ENCODE results near the gene GABPB1.

Gene GABPB1

DNA sequence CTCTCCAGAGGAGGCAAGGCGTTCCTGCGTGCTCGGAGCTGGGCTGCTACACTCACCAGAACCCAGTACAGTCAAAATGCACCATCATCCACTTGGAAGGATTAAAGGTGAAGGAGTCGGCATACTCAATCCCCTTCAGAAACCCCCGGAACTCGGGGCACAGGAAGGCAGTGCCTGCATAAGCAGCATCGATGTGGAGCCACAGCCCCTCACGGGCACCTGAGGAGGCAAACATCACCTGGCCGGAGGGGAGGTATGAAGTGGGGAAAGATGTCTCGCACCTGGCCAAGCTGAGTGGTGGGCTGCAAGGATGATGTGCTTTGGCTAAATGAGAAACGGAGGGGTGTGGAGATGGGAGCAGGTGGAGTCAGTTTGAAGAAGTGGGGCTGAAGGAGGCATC, 102.4 kb downstream of the GABPB1 start:
- H3K27me3 ChIP-seq (replicated peaks; ENCODE audit: control insufficient read depth, insufficient read depth, low read length), result peaks cover 17% of the 10 kb centered on the region
- peaks cover 7% of the 10 kb centered on the region for H3K4me1 ChIP-seq (ENCODE audit: control insufficient read depth, insufficient read depth, low read length)
- H3K9me3 ChIP-seq (ENCODE audit: control insufficient read depth, low read length), result no peaks in the 10 kb centered on the region
- H3K36me3 ChIP-seq (ENCODE audit: control insufficient read depth, insufficient read depth, low read length, severe bottlenecking), result no peaks in the 10 kb centered on the region
- H3K4me3 ChIP-seq (ENCODE audit: low read length), result no peak overlapping the region
- H3K9ac ChIP-seq (ENCODE audit: low read length), result no peak overlapping the region
- DNase-seq (ENCODE audit: low read depth), result no peak

DNA sequence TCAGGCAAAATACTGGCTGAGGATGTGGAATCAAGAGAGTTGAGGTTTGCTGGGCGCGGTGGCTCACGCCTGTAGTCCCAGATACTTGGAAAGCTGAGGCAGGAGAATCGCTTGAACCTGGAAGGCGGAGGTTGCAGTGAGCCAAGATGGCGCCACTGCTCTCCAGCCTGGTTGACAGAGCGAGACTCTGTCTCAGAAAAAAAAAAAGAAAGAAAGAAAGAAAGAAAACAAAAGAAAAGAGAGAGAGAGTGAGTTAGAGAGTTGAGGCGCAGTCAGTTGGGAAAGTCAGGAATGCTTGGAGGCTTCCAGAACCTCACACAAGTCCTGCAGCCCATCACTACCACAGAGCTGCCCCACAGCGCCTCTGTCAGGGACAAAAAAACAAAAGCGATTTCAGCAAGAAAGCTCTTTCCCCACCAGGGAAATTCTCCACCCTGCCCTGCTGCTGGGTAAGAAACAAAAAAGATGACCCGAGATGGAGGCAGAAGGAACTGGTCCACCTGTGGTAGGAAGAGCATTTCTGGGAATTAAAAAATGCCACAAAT, 103.3 kb downstream of the GABPB1 start:
- Histone ChIP-seq H3K9me3 (ENCODE audit: control insufficient read depth, low read length) (no peaks in the 10 kb centered on the region), H3K4me1 (ENCODE audit: control insufficient read depth, insufficient read depth, low read length) (peaks cover 7% of the 10 kb centered on the region), H3K27me3 (replicated peaks; ENCODE audit: control insufficient read depth, insufficient read depth, low read length) (peaks cover 17% of the 10 kb centered on the region), H3K4me3 (ENCODE audit: low read length) (no peak overlapping the region), H3K36me3 (ENCODE audit: control insufficient read depth, insufficient read depth, low read length, severe bottlenecking) (no peaks in the 10 kb centered on the region), H3K9ac (ENCODE audit: low read length) (no peak overlapping the region)
- DNase-seq (ENCODE audit: low read depth), result no peak

DNA sequence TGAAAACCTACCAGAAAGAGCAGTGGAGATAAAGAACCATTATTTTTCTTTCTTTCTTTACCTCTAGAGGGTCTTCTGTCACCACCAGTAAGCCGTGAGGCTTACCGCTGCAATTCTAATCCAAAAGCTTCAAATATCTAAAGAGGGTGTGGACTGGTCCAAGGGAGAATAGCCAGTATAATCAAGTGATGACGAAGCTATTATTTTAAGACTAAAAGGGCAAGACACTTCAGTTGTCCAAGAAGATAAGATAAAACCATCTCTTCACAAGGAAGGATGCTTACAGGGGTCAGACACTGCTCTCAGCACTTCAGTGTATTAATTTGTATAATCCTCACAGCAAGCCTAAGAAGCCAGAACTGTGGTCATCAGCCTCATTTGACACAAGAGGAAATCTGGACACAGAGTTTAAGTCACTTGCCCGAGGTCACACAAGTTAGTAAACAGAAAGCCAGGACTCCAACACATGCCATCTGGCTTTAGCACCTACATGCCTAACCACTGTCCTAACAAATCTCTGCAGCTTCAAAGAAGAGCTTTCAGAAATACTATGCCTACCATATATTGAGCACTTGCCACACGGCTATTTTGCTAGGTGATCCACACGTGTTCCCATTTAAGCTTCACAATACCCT, 104.1 kb downstream of the GABPB1 start:
- DNase-seq (ENCODE audit: low read depth), result no peak
- Histone ChIP-seq H3K36me3 (ENCODE audit: control insufficient read depth, insufficient read depth, low read length, severe bottlenecking) (no peaks in the 10 kb centered on the region), H3K4me1 (ENCODE audit: control insufficient read depth, insufficient read depth, low read length) (peaks cover 7% of the 10 kb centered on the region), H3K9ac (ENCODE audit: low read length) (no peak overlapping the region), H3K4me3 (ENCODE audit: low read length) (no peak overlapping the region), H3K9me3 (ENCODE audit: control insufficient read depth, low read length) (no peaks in the 10 kb centered on the region), H3K27me3 (replicated peaks; ENCODE audit: control insufficient read depth, insufficient read depth, low read length) (peaks cover 17% of the 10 kb centered on the region)

DNA sequence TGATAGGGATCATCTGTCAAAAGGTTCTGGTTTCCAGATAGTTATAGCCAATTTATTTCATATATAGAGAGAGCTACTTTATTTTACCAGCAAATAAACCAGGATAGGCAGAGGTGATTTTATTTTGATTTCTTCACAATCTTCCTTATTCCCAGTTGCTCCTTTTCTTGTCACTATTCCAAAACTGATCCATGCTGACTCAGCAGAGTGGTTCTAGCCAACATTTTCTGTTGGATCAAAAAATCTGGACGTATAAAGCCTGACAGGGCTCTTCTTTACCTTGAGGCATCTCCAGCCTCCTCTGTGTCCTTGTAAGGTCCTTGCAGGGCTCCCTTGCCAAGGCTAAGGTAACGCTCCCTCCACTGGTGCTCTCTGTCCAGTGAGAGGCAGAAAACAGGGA, 105.3 kb downstream of the GABPB1 start:
- no peaks in the 10 kb centered on the region for H3K36me3 ChIP-seq (ENCODE audit: control insufficient read depth, insufficient read depth, low read length, severe bottlenecking)
- no peaks in the 10 kb centered on the region for H3K9me3 ChIP-seq (ENCODE audit: control insufficient read depth, low read length)
- H3K4me1 ChIP-seq (ENCODE audit: control insufficient read depth, insufficient read depth, low read length), result peaks cover 7% of the 10 kb centered on the region
- H3K9ac ChIP-seq (ENCODE audit: low read length), result no peak overlapping the region
- H3K27me3 ChIP-seq (replicated peaks; ENCODE audit: control insufficient read depth, insufficient read depth, low read length), result peaks cover 17% of the 10 kb centered on the region
- DNase-seq (ENCODE audit: low read depth), result no peak
- H3K4me3 ChIP-seq (ENCODE audit: low read length), result no peak overlapping the region

DNA sequence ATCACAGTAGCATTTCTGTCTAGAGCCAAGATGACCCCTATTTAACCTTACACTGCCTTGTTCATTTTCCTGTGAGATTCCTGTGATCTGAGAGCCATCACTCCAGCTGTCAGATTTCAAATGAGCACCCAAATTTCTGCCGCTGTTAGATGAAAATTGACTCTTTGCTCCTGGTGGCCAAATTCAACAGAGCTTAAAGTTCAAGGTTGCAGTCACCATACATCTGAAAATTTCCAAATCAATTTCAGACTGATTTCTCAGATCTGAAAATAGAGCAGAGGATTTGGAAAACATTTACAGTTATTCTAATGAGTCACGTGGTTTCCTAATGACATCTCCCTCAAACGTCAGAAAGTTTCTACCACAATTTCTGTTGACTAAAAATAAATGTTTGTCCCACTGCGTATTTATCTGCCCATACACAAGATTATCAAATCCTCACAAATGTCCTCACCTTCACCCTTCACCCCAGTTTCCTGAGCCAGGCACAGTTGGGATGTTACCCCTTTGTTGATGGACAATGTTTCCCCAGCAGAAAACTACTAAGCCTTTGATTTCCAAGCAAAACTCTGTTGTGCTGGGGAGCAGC, 105.9 kb downstream of the GABPB1 start:
- Histone ChIP-seq H3K36me3 (ENCODE audit: control insufficient read depth, insufficient read depth, low read length, severe bottlenecking) (no peaks in the 10 kb centered on the region), H3K27me3 (replicated peaks; ENCODE audit: control insufficient read depth, insufficient read depth, low read length) (peaks cover 15% of the 10 kb centered on the region), H3K9me3 (ENCODE audit: control insufficient read depth, low read length) (no peaks in the 10 kb centered on the region), H3K9ac (ENCODE audit: low read length) (no peak overlapping the region), H3K4me3 (ENCODE audit: low read length) (no peak overlapping the region), H3K4me1 (ENCODE audit: control insufficient read depth, insufficient read depth, low read length) (peaks cover 7% of the 10 kb centered on the region)
- no peak for DNase-seq (ENCODE audit: low read depth)

DNA sequence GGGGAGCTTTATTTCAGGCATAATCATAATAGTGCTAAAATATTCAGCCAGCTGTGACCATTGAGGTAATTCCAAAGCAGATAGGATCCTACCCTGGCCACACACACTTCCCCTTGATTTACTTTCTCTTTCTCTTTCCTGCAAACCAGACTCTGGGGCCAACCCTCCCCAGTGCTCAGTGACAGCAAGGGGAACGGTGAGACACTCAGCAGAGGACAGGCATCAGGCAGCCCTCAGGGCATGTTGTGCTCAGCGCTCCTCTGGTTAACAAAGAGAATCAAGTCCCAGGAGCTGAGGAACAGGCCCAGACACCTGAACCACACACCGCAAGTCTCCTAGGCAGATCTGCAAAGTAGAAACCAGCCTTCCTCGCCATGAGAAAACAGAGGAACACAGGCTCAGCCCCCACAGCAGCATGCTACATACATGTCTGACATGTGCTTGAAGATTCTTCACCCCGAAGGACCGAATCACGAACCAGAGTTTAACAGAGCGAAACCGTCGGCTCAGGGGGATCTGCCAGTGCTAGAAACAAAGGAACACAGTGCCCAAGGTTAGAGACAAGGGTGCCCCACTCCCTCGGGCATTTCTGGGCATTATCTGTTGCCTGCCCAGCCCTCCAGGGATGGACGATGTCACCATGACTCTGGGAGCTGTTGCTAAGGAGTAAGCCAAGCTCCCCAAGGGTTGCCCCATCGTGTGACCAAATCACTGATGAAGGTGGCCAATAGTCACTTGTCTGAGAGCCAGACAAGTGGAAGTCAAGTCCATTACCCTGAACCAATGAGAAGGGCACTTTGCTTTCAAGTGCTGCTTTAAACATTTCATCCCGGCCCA, 107.0 kb downstream of the GABPB1 start:
- Histone ChIP-seq H3K9me3 (ENCODE audit: control insufficient read depth, low read length) (no peaks in the 10 kb centered on the region), H3K4me1 (ENCODE audit: control insufficient read depth, insufficient read depth, low read length) (peaks cover 7% of the 10 kb centered on the region), H3K9ac (ENCODE audit: low read length) (no peak overlapping the region), H3K36me3 (ENCODE audit: control insufficient read depth, insufficient read depth, low read length, severe bottlenecking) (no peaks in the 10 kb centered on the region), H3K27me3 (replicated peaks; ENCODE audit: control insufficient read depth, insufficient read depth, low read length) (peaks cover 13% of the 10 kb centered on the region), H3K4me3 (ENCODE audit: low read length) (no peak overlapping the region)
- no peak for DNase-seq (ENCODE audit: low read depth)

DNA sequence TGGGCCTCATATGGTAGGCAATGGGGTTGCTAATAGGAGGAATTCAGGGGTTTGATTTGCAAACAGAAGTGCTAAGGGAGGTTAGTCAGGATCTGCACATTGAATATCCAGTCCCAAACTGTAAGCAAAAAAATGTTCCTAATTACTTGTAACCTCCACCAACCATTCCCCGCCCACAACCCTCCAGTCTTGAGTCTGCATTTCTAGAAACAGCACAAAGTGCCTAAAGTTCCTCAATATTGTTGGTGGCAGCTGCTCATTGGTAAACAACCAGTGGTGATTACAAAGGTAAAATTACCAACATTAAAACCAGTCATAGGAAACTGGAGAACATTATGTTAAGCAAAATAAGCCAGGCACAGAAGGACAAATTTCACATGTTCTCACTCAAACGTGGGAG, 108.4 kb downstream of the GABPB1 start:
- H3K4me3 ChIP-seq (ENCODE audit: low read length), result no peak overlapping the region
- peaks cover 7% of the 10 kb centered on the region for H3K4me1 ChIP-seq (ENCODE audit: control insufficient read depth, insufficient read depth, low read length)
- H3K27me3 ChIP-seq (replicated peaks; ENCODE audit: control insufficient read depth, insufficient read depth, low read length), result peaks cover 4% of the 10 kb centered on the region
- H3K36me3 ChIP-seq (ENCODE audit: control insufficient read depth, insufficient read depth, low read length, severe bottlenecking), result no peaks in the 10 kb centered on the region
- DNase-seq (ENCODE audit: low read depth), result no peak
- H3K9me3 ChIP-seq (ENCODE audit: control insufficient read depth, low read length), result no peaks in the 10 kb centered on the region
- no peak overlapping the region for H3K9ac ChIP-seq (ENCODE audit: low read length)

DNA sequence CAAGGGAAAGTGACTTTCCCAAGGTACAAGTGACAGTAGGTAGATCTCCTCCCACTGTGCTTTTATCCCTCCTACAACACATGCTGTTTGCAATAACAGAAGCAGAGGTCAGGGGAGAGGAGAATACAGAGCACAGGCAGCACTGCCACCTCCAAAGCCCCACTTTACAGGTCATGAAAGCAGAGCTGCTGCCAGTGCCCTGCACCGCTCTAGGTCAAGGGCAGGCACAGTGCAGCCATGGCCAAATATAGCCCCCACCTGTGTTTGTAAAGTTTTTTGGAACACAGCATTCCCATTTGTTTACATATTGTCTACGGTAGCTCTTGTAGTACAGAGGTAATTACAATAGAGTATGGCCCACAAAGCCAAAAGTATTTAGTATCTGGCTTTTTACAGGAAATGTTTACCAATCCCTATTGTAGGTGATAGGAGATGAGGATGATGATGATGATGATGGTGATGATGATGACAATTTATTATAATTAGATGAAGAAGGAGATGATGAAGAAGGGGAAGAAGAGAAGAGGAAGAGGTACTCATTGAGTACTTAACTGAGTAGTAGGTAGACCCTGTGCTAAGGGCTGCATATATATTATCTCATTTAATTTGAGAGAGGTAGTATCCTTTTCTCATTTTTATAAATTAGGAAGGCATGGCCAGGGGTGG, 109.9 kb downstream of the GABPB1 start:
- H3K9me3 ChIP-seq (ENCODE audit: control insufficient read depth, low read length), result no peaks in the 10 kb centered on the region

DNA sequence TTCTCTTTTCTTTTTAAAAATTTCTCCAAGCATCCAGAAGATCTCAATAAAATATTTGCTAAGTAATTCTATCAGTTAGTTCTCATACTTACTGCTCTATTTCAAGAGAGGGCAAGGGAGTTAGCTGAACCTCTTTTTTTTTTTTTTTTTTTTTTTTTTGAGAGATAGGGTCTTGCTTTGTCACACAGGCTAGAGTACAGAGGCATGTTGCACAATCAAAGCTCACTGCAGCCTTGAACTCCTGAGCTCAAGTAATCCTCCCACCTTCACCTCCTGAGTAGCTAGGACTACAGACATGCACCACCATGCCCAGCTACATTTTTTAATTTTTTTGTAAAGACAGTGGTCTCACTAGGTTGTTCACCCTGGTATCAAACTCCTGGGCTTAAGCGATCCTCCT, 110.8 kb downstream of the GABPB1 start:
- no peak overlapping the region for H3K4me3 ChIP-seq (ENCODE audit: low read length)
- no peaks in the 10 kb centered on the region for H3K9me3 ChIP-seq (ENCODE audit: control insufficient read depth, low read length)
- H3K4me1 ChIP-seq (ENCODE audit: control insufficient read depth, insufficient read depth, low read length), result peaks cover under 1% of the 10 kb centered on the region
- H3K36me3 ChIP-seq (ENCODE audit: control insufficient read depth, insufficient read depth, low read length, severe bottlenecking), result no peaks in the 10 kb centered on the region
- H3K9ac ChIP-seq (ENCODE audit: low read length), result no peak overlapping the region
- H3K27me3 ChIP-seq (replicated peaks; ENCODE audit: control insufficient read depth, insufficient read depth, low read length), result no peaks in the 10 kb centered on the region
- DNase-seq (ENCODE audit: low read depth), result no peak

More for the DNA sequence above, 109.9 kb downstream of the GABPB1 start:
- no peak for DNase-seq (ENCODE audit: low read depth)
- no peak overlapping the region for H3K4me3 ChIP-seq (ENCODE audit: low read length)
- H3K4me1 ChIP-seq (ENCODE audit: control insufficient read depth, insufficient read depth, low read length), result peaks cover 6% of the 10 kb centered on the region
- no peaks in the 10 kb centered on the region for H3K36me3 ChIP-seq (ENCODE audit: control insufficient read depth, insufficient read depth, low read length, severe bottlenecking)
- no peak overlapping the region for H3K9ac ChIP-seq (ENCODE audit: low read length)
- H3K27me3 ChIP-seq (replicated peaks; ENCODE audit: control insufficient read depth, insufficient read depth, low read length), result no peaks in the 10 kb centered on the region

DNA sequence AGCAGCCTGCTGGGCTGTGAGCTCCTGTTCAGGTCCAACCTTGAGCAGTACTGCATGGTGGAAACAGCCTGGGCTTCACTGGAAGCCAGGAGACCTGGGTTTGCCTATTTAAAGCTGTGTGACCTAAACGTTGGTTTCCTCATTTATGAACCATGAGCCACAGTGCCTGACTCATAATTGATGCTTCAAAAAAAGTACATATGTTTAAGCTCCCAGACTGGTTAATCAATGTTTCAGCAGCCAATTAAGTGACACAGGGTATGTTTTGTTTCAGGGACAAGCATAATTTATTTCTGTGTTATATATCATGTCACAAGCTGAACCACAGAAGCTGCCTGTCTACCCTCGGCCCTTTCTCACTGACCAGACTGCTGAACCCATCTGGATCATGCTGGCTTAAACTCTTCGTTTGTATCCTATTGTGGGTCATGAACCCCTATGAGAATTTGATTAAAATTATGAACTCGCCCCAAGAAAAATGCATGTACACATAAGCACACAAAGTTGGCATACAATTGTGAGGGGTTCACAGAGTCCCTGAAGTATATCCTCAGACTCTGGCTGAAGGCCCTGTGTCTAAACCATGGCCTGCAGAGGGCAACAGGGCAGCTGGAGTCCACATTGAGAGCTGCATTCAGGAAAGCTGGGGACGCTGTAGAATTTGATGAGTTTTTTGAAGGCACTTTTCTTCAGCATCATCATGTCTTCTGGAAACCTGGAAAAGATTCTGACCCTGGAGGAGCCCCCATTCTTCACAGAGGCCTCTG, 113.1 kb downstream of the GABPB1 start:
- no peaks in the 10 kb centered on the region for H3K36me3 ChIP-seq (ENCODE audit: control insufficient read depth, insufficient read depth, low read length, severe bottlenecking)
- H3K4me1 ChIP-seq (ENCODE audit: control insufficient read depth, insufficient read depth, low read length), result no peaks in the 10 kb centered on the region
- H3K9ac ChIP-seq (ENCODE audit: low read length), result no peak overlapping the region
- peak; percentile 36 for DNase-seq (ENCODE audit: low read depth)
- H3K27me3 ChIP-seq (replicated peaks; ENCODE audit: control insufficient read depth, insufficient read depth, low read length), result peaks cover 4% of the 10 kb centered on the region
- no peaks in the 10 kb centered on the region for H3K9me3 ChIP-seq (ENCODE audit: control insufficient read depth, low read length)
- no peak overlapping the region for H3K4me3 ChIP-seq (ENCODE audit: low read length)

Measured in adipocyte (in vitro differentiated cells).